Endodermal cell (in vitro differentiated cells): ENCODE data around the gene CHIT1. TPM values are rescaled to one million over a fixed set of nuclear protein-coding genes. Genes with fewer than 3 reads are reported as not detected.

Experiments
- DNase-seq: peaks from one replicate; pipeline ENCODE4 v3.0.0-alpha.2; 2017
- H3K27ac ChIP-seq: 2 replicates; pipeline ENCODE4 v1.5.1; 2013; ENCODE audit warnings: mild to moderate bottlenecking, low read depth, low read length, moderate library complexity
- H3K27me3 ChIP-seq: 2 replicates; pipeline ENCODE4 v1.6.1; 2013; ENCODE audit warnings: mild to moderate bottlenecking, low read length, moderate library complexity; ENCODE audit not compliant: insufficient read depth, control insufficient read depth, poor library complexity, severe bottlenecking
- H3K36me3 ChIP-seq: 2 replicates; pipeline ENCODE4 v1.7.0; 2013; ENCODE audit warnings: mild to moderate bottlenecking, low read length, moderate library complexity; ENCODE audit not compliant: control insufficient read depth, insufficient read depth
- H3K4me1 ChIP-seq: one replicate; pipeline ENCODE4 v1.7.0; 2013; ENCODE audit warnings: low read length; ENCODE audit not compliant: control insufficient read depth, insufficient read depth
- H3K4me3 ChIP-seq: 2 replicates; pipeline ENCODE4 v1.5.1; 2013; ENCODE audit warnings: mild to moderate bottlenecking, low read length, moderate library complexity
- H3K9ac ChIP-seq: 2 replicates; pipeline ENCODE4 v1.6.1; 2013; ENCODE audit warnings: mild to moderate bottlenecking, low read length, moderate library complexity; ENCODE audit not compliant: poor library complexity, severe bottlenecking; ENCODE audit errors: extremely low read depth
- H3K9me3 ChIP-seq: 2 replicates; pipeline ENCODE4 v1.6.1; 2013; ENCODE audit warnings: mild to moderate bottlenecking, low read length, moderate library complexity; ENCODE audit not compliant: control insufficient read depth
- H3K27ac Mint-ChIP-seq: 2 replicates; pipeline ENCODE4 v1.8.0; 2020; ENCODE audit warnings: mixed read lengths
- H3K27me3 Mint-ChIP-seq: 2 replicates; pipeline ENCODE4 v1.8.0; 2021; ENCODE audit warnings: mild to moderate bottlenecking, mixed read lengths; ENCODE audit not compliant: insufficient read depth
- H3K36me3 Mint-ChIP-seq: 2 replicates; pipeline ENCODE4 v1.8.0; 2020; ENCODE audit warnings: low read depth, mixed read lengths
- H3K4me1 Mint-ChIP-seq: 2 replicates; pipeline ENCODE4 v1.8.0; 2020; ENCODE audit warnings: mixed read lengths
- H3K4me3 Mint-ChIP-seq: 2 replicates; pipeline ENCODE4 v1.8.0; 2020; ENCODE audit warnings: mild to moderate bottlenecking, moderate library complexity, mixed read lengths
- H3K9me3 Mint-ChIP-seq: 2 replicates; pipeline ENCODE4 v1.8.0; 2020; ENCODE audit warnings: mild to moderate bottlenecking, mixed read lengths
- CTCF ChIP-seq: fragments of 200-600 bp; sonication (generic); conservative IDR thresholded peaks from 2 replicates; pipeline ENCODE4 v1.5.0; 2021; ENCODE audit warnings: antibody characterized with exemption, mild to moderate bottlenecking
- WGBS, 2 experiments: methylation state at CpG; one replicate each; pipeline versions ENCODE4 v1.1.5 to v1.1.7; 2013; ENCODE audit warnings: missing lambda C conversion rate in 2 of 2, mixed read lengths in 1 of 2; ENCODE audit not compliant: insufficient coverage in 1 of 2, insufficient read length in 1 of 2; 5-methylcytosine and 5-hydroxymethylcytosine counted together
- total RNA-seq, 2 donors: library from RNA; stranded (reverse); fragmentation: NEBNext Ultra II Directional in 1 of 2; extraction: Animal tissue kit (Norgen Biotek cat#: 25700) in 1 of 2; gene quantifications; 2 replicates in 1 of 2; 3 replicates in 1 of 2; pipeline ENCODE4 v1.2.1, GENCODE V29; 2021

CHIT1 gene
- total RNA-seq, 2 donors from 2014 or later, result 0.07 TPM; not detected in 1

GRCh38 chr1:203189951-203190352 is 39.5 kb downstream of the CHIT1 start:
- no peak for DNase-seq
- no peak overlapping the region for H3K27ac Mint-ChIP-seq
- H3K9ac ChIP-seq, result no peak overlapping the region
- H3K9me3 Mint-ChIP-seq, result no peaks in the 10 kb centered on the region
- H3K36me3 Mint-ChIP-seq, result no peaks in the 10 kb centered on the region
- H3K4me3 Mint-ChIP-seq, result no peak overlapping the region
- TF ChIP-seq CTCF, result no peak
- no peaks in the 10 kb centered on the region for H3K36me3 ChIP-seq
- H3K27me3 ChIP-seq, result no peaks in the 10 kb centered on the region
- no peak overlapping the region for H3K4me3 ChIP-seq
- H3K27me3 Mint-ChIP-seq, result no peaks in the 10 kb centered on the region
- H3K4me1 Mint-ChIP-seq, result peaks cover 22% of the 10 kb centered on the region
- H3K9me3 ChIP-seq, result no peaks in the 10 kb centered on the region
- WGBS, 2 experiments, result 76 to 82% methylated on average over 7 of the region's 7 CpGs
- H3K4me1 ChIP-seq, result peaks cover 15% of the 10 kb centered on the region
- H3K27ac ChIP-seq, result no peak overlapping the region

GRCh38 chr1:203188686-203189232 is 40.7 kb downstream of the CHIT1 start:
- H3K4me3 ChIP-seq, result no peak overlapping the region
- 96 to 97% methylated on average over 4 of the region's 4 CpGs for WGBS, 2 experiments
- no peaks in the 10 kb centered on the region for H3K27me3 ChIP-seq
- H3K36me3 Mint-ChIP-seq, result no peaks in the 10 kb centered on the region
- peaks cover 15% of the 10 kb centered on the region for H3K4me1 ChIP-seq
- no peak overlapping the region for H3K27ac ChIP-seq
- H3K27ac Mint-ChIP-seq, result no peak overlapping the region
- H3K9me3 Mint-ChIP-seq, result no peaks in the 10 kb centered on the region
- no peak overlapping the region for H3K4me3 Mint-ChIP-seq
- TF ChIP-seq CTCF, result no peak
- H3K27me3 Mint-ChIP-seq, result no peaks in the 10 kb centered on the region
- H3K9ac ChIP-seq, result no peak overlapping the region
- peaks cover 22% of the 10 kb centered on the region for H3K4me1 Mint-ChIP-seq
- DNase-seq, result no peak
- H3K9me3 ChIP-seq, result no peaks in the 10 kb centered on the region
- H3K36me3 ChIP-seq, result no peaks in the 10 kb centered on the region

GRCh38 chr1:203187689-203188264 is 41.7 kb downstream of the CHIT1 start:
- WGBS, 2 experiments, result 85 to 87% methylated on average over 2 to 3 of the region's 3 CpGs
- Mint-ChIP-seq H3K4me1 (peaks cover 22% of the 10 kb centered on the region), H3K27me3 (no peaks in the 10 kb centered on the region), H3K27ac (no peak overlapping the region), H3K4me3 (no peak overlapping the region), H3K9me3 (no peaks in the 10 kb centered on the region), H3K36me3 (no peaks in the 10 kb centered on the region)
- peaks cover 15% of the 10 kb centered on the region for H3K4me1 ChIP-seq
- no peak overlapping the region for H3K27ac ChIP-seq
- no peak for DNase-seq
- no peak overlapping the region for H3K4me3 ChIP-seq
- no peak overlapping the region for H3K9ac ChIP-seq
- no peaks in the 10 kb centered on the region for H3K36me3 ChIP-seq
- H3K9me3 ChIP-seq, result no peaks in the 10 kb centered on the region
- TF ChIP-seq CTCF, result no peak
- no peaks in the 10 kb centered on the region for H3K27me3 ChIP-seq
